ENCODE results near the gene LIMK2. TPM values are rescaled to one million over a fixed set of nuclear protein-coding genes. Genes with fewer than 3 reads are reported as not detected.
"Not testable (repeated sequence)": the region's sequence is repeated elsewhere in the genome, so short reads cannot be mapped to it uniquely, and the experiment has no call there.

The LIMK2 gene
- total RNA-seq, 1 donor from 2014 or later: 48.5 TPM

GRCh38 chr22:31210556-31211421 lies 1.3 kb upstream of the LIMK2 start:
- intact Hi-C loops (cut with micrococcal nuclease): loop anchor here (5.0 kb wide), 2 partner anchors 103 to 128 kb away; partner anchors contain the start of genes SELENOM and SMTN

DNA sequence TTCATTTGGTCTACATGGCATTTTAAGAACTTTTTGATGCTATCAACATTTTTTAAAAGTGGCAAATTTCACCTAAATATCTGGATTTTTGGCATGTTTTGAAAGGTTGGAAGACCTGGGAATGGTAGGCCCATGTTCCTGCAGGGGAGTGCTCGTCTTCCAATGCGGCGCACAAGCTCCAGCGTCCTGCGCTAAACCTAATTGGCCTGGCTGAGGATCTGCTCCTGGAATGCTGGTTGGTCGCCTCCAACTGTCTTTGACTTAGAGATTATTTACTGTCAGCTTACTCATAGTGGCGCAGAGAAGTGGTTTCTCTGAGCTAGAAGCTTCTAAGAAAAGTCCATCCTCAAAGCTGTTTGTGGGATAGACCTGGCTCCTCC lies 626 bp upstream of the LIMK2 start:
- intact Hi-C loops (cut with micrococcal nuclease): loop anchor here (5.0 kb wide), 2 partner anchors 104 to 129 kb away; partner anchors contain the start of genes SELENOM and SMTN

DNA sequence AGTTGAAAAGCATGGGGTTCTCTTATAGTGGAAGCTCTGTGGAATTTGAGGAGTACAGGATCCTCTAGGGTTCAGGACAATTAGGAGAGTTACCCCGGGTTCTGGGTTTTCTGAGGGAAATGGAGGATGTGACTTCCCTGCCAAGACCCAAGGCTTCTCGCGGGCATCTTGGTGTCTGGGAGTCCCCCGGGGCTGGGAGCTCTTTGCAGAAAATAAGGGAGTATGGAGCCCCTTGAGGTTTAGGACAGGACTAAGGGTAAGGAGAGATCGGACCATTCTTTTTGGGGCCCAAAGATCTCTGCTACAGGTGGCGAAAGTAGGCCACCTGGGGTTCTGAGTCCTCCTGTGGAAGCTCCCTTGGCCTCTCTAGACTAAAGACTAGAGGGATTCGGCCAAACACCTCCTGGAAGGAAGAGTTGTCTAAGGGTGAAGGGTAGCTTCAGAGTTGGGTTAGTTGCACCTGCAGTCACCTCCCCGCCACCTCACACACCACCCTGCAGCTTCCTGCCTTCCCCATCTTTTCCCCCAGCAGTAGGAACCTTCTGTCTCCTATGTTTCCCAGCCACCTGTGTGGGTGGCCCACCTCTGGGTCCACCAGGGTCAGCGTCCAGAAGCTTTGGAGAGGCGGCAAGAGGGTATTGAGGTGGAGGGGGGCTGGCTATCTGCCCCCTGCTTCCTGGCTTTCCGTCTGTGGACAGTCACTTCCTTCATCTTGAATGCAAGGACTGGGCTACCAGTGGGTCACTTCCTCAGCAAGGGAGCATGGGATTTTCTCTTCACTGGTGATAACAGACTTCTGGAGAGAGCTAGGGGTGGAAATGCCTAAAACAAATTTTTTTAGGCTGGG lies 908 bp downstream of the LIMK2 start:
- intact Hi-C loops (cut with micrococcal nuclease): loop anchor here (1.0 to 5.0 kb wide), 5 partner anchors 52 to 131 kb away; partner anchors contain the start of genes PIK3IP1, RNF185, SELENOM and SMTN

GRCh38 chr22:31215018-31215535 lies 3.0 kb downstream of the LIMK2 start:
- intact Hi-C loops (cut with micrococcal nuclease): no loop called here

DNA sequence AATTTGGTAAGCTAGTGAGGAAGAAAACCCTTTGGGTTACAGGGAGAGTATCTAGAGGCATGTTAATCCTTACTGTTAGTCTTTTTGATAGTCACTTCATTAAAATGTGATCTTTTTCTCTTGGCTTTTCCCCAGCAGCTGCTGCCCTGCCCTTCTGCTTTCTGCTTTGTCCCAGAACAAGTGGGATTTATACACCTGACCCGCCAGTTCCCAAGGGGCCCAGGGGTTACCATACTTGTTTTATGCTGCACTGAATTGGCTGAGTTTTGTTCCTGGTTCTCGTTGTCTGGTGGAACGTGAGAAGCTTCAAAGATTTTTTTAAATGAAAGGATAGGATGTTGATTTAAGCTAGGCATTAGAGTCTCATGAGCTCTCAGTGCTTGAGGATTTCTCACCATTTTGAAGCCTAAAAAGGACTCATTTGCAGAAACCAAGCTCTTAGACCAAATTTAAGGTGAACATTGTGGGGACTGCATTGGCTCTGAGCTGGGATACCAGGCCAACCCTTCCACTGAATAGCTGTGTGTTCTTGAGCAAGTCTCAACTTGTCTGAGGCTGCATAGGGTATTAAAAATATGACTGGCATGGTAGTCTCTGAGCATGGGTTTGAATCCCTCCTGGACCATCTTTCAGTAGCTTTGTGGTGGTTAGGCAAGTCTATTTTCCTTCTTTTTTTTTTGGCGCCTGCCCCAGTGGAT lies 6.6 kb downstream of the LIMK2 start:
- intact Hi-C loops (cut with micrococcal nuclease): no loop called here

DNA sequence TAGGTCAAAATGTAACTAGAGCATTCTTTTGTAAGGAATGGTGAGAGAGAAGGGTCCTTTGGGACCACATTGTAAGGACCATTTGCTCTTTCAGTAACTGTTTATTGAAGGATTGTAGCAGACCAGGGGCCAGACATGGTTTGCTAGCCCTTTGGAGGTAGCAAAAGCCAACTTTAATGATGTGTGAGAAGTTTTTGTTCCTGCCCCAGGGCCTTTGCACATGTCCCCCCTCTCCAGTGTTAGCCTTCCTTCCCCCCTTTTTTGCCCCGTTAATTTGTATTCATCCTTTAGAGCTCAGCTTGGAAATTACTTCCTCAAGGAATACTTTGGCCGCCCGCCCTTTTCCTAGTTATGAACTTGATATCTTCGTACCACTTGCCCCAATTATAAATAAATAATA lies 9.0 kb downstream of the LIMK2 start:
- intact Hi-C loops (cut with micrococcal nuclease): no loop called here

DNA sequence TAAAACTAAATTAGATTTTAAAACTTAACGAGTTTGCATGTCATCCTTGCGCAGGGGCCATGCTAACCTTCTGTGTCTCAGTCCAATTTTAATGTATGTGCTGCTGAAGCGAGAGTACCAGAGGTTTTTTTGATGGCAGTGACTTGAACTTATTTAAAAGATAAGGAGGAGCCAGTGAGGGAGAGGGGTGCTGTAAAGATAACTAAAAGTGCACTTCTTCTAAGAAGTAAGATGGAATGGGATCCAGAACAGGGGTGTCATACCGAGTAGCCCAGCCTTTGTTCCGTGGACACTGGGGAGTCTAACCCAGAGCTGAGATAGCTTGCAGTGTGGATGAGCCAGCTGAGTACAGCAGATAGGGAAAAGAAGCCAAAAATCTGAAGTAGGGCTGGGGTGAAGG lies 10.6 kb downstream of the LIMK2 start:
- intact Hi-C loops (cut with micrococcal nuclease): no loop called here

GRCh38 chr22:31223786-31224191 lies 11.7 kb downstream of the LIMK2 start:
- intact Hi-C loops (cut with micrococcal nuclease): no loop called here

GRCh38 chr22:31224691-31225090 lies 12.6 kb downstream of the LIMK2 start:
- intact Hi-C loops (cut with micrococcal nuclease): not testable (repeated sequence)

DNA sequence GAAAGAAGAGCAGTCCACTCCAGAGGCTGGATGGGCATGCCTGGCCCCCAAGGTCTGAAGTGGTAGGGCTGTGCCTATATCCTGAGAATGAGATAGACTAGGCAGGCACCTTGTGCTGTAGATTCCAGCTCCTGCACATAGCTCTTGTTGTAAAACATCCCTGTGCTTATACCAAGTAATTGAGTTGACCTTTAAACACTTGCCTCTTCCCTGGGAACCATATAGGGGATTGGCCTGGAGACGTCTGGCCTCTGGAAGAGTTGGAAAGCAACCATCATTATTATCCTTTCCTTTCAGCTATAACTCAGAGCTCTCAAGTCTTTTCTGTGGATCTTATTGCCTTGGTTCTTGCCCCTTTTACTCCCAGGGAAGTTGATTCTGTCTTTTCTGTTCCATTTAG lies 15.1 kb downstream of the LIMK2 start:
- intact Hi-C loops (cut with micrococcal nuclease): no loop called here

- intact Hi-C loops (cut with micrococcal nuclease): loop anchor here (2.0 kb wide), 1 partner anchor 123 kb away; the partner anchor contains the start of gene SELENOM
These were observed 17.4 kb downstream of the LIMK2 start for GRCh38 chr22:31229402-31230079.

DNA sequence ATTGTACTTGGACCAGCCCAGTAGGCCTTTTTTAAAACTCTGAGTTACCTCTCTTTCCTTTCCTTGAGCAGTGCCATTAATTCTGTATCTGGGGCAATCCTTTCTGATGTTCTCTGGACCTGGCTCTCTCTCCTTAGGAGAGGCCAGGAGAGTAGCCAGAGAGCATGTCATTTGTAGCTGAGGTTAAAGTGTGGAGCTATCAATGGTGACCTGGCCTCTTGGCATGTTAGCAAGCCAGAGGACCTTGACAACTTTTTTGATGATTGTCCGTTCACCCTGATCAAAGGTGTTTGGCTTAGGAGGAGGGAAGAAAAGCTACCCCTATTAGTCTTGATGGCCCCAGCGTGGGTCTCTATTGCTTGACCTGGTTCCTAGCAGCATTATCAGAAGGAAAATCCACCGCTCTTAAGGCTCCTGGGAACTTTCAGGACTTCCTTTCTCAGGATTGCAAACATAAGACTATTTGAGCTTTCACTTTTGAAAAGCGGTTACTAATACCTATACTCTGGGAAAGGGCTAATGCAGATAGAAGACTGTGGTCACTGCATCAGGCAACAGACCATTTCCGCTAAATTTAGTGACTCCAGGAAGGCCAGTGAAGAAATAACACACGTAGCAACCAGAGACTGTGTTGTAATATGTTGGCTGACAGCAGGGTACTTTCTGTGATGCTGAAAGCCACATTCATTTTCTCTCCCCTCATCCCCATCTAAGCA lies 18.2 kb downstream of the LIMK2 start:
- intact Hi-C loops (cut with micrococcal nuclease): loop anchor here (2.0 kb wide), 1 partner anchor 124 kb away; the partner anchor contains the start of gene SELENOM

DNA sequence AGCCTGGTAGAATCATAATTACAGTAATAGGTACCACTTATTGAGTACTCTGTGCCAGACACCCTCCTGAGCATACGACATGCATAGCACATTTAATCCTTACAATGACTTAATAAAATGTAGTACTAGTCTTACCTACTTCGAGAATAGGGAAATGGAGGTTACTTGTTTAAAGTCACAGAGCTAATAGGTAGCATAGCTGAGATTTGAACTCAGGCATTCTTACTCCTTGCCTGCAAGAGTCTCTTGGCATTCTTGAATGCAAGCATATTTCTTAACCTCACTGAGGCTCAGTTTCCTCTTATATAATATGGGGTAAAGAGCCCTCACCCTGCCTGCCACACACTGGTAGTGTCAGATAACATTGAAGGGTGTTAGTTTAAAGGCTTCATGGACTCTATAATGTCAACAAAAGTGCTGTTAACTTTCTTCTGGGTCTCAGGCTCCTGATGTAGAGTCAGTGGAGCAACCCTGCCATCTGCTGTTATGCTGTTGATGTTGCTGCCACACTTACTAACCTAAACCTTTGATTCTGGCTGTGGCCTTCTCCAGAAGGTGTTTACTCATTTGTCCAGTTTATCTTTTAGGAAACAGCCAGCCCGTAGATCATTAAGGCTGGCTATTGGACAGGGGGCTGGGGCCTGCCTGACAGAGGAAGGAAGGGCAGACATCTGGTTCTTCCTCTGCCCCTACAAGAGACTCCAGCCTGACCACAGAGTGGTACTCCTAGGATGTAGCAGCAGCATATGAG lies 18.9 kb downstream of the LIMK2 start:
- intact Hi-C loops (cut with micrococcal nuclease): loop anchor here (1.0 to 2.0 kb wide), 2 partner anchors 124 to 142 kb away; partner anchors contain the start of gene SELENOM

GRCh38 chr22:31233001-31233400 lies 20.9 kb downstream of the LIMK2 start:
- intact Hi-C loops (cut with micrococcal nuclease): no loop called here

DNA sequence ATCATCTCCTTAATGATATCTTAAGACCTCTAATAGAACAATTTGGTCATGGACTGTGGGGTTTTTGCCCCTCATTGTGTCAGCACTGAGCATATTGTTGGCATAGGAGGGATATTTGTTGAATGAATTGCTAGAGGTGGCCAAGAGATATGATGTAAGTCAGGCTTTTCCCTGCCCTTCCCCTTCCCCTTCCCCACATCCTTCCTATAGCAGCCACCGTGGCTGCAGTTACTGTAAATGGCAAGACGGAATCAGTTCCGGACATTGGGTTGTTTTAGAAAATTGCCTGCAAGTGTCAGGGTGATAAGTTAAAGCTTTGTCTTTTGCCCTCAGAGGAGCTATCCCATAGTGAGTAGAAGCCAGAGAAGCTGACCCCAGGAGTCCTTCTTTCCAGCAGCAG lies 23.0 kb downstream of the LIMK2 start:
- intact Hi-C loops (cut with micrococcal nuclease): no loop called here

DNA sequence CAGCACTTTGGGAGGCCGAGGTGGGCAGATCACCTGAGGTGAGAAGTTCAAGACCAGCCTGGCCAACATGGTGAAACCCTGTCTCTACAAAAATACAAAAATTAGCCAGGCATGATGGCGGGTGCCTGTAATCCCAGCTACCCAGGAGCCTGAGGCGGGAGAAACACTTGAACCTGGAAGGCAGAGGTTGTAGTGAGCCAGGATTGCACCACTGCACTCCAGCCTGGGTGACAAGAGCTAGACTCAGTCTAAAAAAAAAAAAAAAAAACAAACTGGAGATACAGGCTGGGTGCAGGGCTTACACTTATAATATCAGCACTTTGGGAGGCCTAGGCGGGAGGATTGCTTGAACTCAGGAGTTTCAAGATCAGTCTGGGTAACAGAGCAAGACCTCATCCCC lies 23.9 kb downstream of the LIMK2 start:
- intact Hi-C loops (cut with micrococcal nuclease): not testable (repeated sequence)

GRCh38 chr22:31238057-31238456 lies 26.0 kb downstream of the LIMK2 start:
- intact Hi-C loops (cut with micrococcal nuclease): no loop called here

GRCh38 chr22:31239771-31240370 lies 27.8 kb downstream of the LIMK2 start:
- intact Hi-C loops (cut with micrococcal nuclease): no loop called here

- intact Hi-C loops (cut with micrococcal nuclease): no loop called here
These were observed 29.1 kb downstream of the LIMK2 start for GRCh38 chr22:31241200-31241599.

Data from T-helper 2 cell treated with Interferon-gamma antibody and Interleukin-4, amounts not matched to agents 100 ng/mL and 5 ng/mL, for 36 hours (primary cell).